Activated CD8-positive, alpha-beta T cell treated with anti-CD3 and anti-CD28 coated beads for 36 hours (primary cell): ENCODE results near the gene CRTAP. TPM values are rescaled to one million over a fixed set of nuclear protein-coding genes. Genes with fewer than 3 reads are reported as not detected.

Experiments
- ATAC-seq: fragments of 200-7000 bp; cut with Tn5 transposase; one replicate; pipeline ENCODE4 v1.10.0; 2021; ENCODE audit warnings: mild to moderate bottlenecking, moderate library complexity
- CTCF ChIA-PET: fragments of 350-600 bp; sonication (Branson Sonifier 250); formaldehyde crosslinking; loops from one replicate; lab custom pipeline; 2021; ENCODE audit warnings: antibody characterized with exemption; lab: Charles Lee
- POLR2A ChIA-PET: fragments of 350-600 bp; sonication (Branson Sonifier 250); formaldehyde crosslinking; loops from one replicate; lab custom pipeline; 2021; ENCODE audit warnings: antibody characterized with exemption; lab: Charles Lee
- DNase-seq: peaks from one replicate; pipeline ENCODE4 v3.0.0-alpha.2; 2020
- H3K27ac Mint-ChIP-seq: one replicate; pipeline ENCODE4 v1.8.0; 2021; ENCODE audit warnings: mild to moderate bottlenecking, mixed read lengths
- H3K27me3 Mint-ChIP-seq: one replicate; pipeline ENCODE4 v1.8.0; 2021; ENCODE audit warnings: mixed read lengths
- H3K36me3 Mint-ChIP-seq: one replicate; pipeline ENCODE4 v1.8.0; 2021; ENCODE audit warnings: low read depth, mixed read lengths
- H3K4me1 Mint-ChIP-seq: one replicate; pipeline ENCODE4 v1.8.0; 2021; ENCODE audit warnings: low read depth, mixed read lengths
- H3K4me3 Mint-ChIP-seq: one replicate; pipeline ENCODE4 v1.8.0; 2021; ENCODE audit warnings: mild to moderate bottlenecking, moderate library complexity, mixed read lengths
- H3K9me3 Mint-ChIP-seq: one replicate; pipeline ENCODE4 v1.8.0; 2021; ENCODE audit warnings: mixed read lengths
- CTCF ChIP-seq: fragments of 200-600 bp; IDR thresholded peaks from one replicate; pipeline ENCODE4 v1.8.0; 2022; ENCODE audit warnings: antibody characterized with exemption, mild to moderate bottlenecking
- intact Hi-C: fragments of 100-400 bp; cut with micrococcal nuclease; formaldehyde crosslinking; loops from one replicate; pipeline ENCODE4 v1.10.0; 2022
- total RNA-seq, 2 experiments: library from RNA; stranded (reverse); gene quantifications; one replicate each; pipeline ENCODE4 v1.2.3, GENCODE V29; 2021

The CRTAP gene
- total RNA-seq, 2 experiments from 2014 or later, result 32.7 to 35.7 TPM

- no peaks in the 10 kb centered on the region for H3K9me3 Mint-ChIP-seq
- H3K4me1 Mint-ChIP-seq, result peaks cover 12% of the 10 kb centered on the region
- POLR2A ChIA-PET, result no interaction called here
- TF ChIP-seq CTCF, result no peak
- H3K36me3 Mint-ChIP-seq, result peaks cover 27% of the 10 kb centered on the region
- H3K27ac Mint-ChIP-seq, result no peak overlapping the region
- CTCF ChIA-PET, result interaction anchor here (1.0 to 8.0 kb wide), 5 partner anchors 9 to 123 kb away, joined by 4 to 183 read pairs (median 5); partner anchors contain the start of gene CCR4
- no peak overlapping the region for H3K4me3 Mint-ChIP-seq
- intact Hi-C loops, result loop anchor here (5.0 kb wide), 1 partner anchor 40 kb away; no protein-coding TSS in a partner anchor
- no peaks in the 10 kb centered on the region for H3K27me3 Mint-ChIP-seq
- DNase-seq (no peak), ATAC-seq (no peak)
These were observed 41.9 kb upstream of the CRTAP start for GRCh38 chr3:33071946-33072345.

- peak; percentile 87 for ATAC-seq
- ChIA-PET CTCF (interaction anchor here (0.5 to 8.0 kb wide), 44 partner anchors 11 to 724 kb away, joined by 3 to 183 read pairs (median 5); partner anchors contain the start of genes CCR4 and PDCD6IP), POLR2A (interaction anchor here (0.7 to 1.6 kb wide), 7 partner anchors 10 to 128 kb away, joined by 3 to 6 read pairs (median 3); no protein-coding TSS in a partner anchor)
- Mint-ChIP-seq H3K4me3 (no peak overlapping the region), H3K9me3 (no peaks in the 10 kb centered on the region), H3K27me3 (no peaks in the 10 kb centered on the region), H3K27ac (no peak overlapping the region), H3K4me1 (peaks cover 11% of the 10 kb centered on the region), H3K36me3 (peaks cover 20% of the 10 kb centered on the region)
- intact Hi-C loops, result loop anchor here (2.0 to 5.0 kb wide), 2 partner anchors 42 to 128 kb away; no protein-coding TSS in a partner anchor
- peak; percentile 85 for DNase-seq
- peak; percentile 78 for TF ChIP-seq CTCF
These were observed 39.4 kb upstream of the CRTAP start for GRCh38 chr3:33074217-33075067.

- intact Hi-C loops, result loop anchor here (2.0 kb wide), 1 partner anchor 129 kb away; no protein-coding TSS in a partner anchor
- ATAC-seq (no peak), DNase-seq (no peak)
- Mint-ChIP-seq H3K27me3 (no peaks in the 10 kb centered on the region), H3K4me1 (peaks cover 11% of the 10 kb centered on the region), H3K27ac (no peak overlapping the region), H3K4me3 (no peak overlapping the region), H3K36me3 (peaks cover 15% of the 10 kb centered on the region), H3K9me3 (no peaks in the 10 kb centered on the region)
- POLR2A ChIA-PET, result interaction anchor here (1.4 to 1.6 kb wide), 2 partner anchors 13 to 18 kb away, joined by 3 to 4 read pairs; no protein-coding TSS in a partner anchor
- CTCF ChIA-PET, result interaction anchor here (1.0 to 8.0 kb wide), 10 partner anchors 13 to 723 kb away, joined by 3 to 183 read pairs (median 16); partner anchors contain the start of genes CCR4 and PDCD6IP
- TF ChIP-seq CTCF, result no peak
These were observed 37.8 kb upstream of the CRTAP start for GRCh38 chr3:33075995-33076394.

DNA sequence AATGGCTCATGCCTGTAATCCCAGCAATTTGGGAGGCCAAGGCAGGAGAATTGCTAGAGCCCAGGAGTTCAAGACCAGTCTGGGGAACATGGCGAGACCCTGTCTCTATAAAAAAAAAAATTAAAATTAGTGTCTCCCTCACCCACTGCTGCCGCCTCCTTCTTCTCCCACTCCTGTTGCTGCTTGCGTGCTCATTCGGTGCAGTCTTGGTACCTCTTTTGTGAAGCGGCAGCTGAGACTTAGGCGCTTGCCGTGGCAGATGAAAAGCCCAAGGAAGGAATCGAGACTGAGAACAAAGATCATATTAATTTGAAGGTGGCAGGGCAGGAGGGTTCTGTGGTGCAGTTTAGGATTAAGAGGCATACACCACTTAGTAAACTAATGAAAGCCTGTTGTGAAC, 36.9 kb upstream of the CRTAP start:
- ChIA-PET POLR2A (interaction anchor here (0.6 kb wide), 1 partner anchor 251 kb away, joined by 4 read pairs; no protein-coding TSS in a partner anchor), CTCF (interaction anchor here (1.1 to 8.0 kb wide), 2 partner anchors 128 to 130 kb away, joined by 3 to 183 read pairs; partner anchors contain the start of gene CCR4)
- intact Hi-C loops, result no loop called here
- Mint-ChIP-seq H3K27me3 (no peaks in the 10 kb centered on the region), H3K9me3 (no peaks in the 10 kb centered on the region), H3K4me1 (peaks cover 9% of the 10 kb centered on the region), H3K27ac (no peak overlapping the region), H3K36me3 (peaks cover 7% of the 10 kb centered on the region), H3K4me3 (no peak overlapping the region)
- DNase-seq, result no peak
- TF ChIP-seq CTCF, result no peak
- no peak for ATAC-seq
